GM23338 (cell line): ENCODE results near the gene MAP3K8. TPM values are rescaled to one million over a fixed set of nuclear protein-coding genes. Genes with fewer than 3 reads are reported as not detected.

Source experiments
- EZH2 ChIP-seq: fragments of 200-600 bp; sonication (generic); IDR thresholded peaks from one replicate; pipeline ENCODE4 v1.8.0; 2017; ENCODE audit warnings: antibody characterized with exemption, mild to moderate bottlenecking, low read depth; ENCODE audit not compliant: unreplicated experiment
- NANOG ChIP-seq: IDR thresholded peaks from 2 replicates; pipeline ENCODE4 v1.6.1; 2016; ENCODE audit warnings: antibody characterized with exemption, borderline replicate concordance
- polyA plus RNA-seq: library from polyadenylated mRNA; unstranded; fragments of >200 nt; fragmentation: Nextera tagmentation; extraction: Ambion mirVana; gene quantifications from 2 replicates; pipeline ENCODE4 v1.2.1, GENCODE V29; 2016
- total RNA-seq: library from RNA; depleted of rRNA; stranded (reverse); fragments of >200 nt; shearing (Covaris generic); gene quantifications from 2 replicates; pipeline ENCODE4 v1.2.3, GENCODE V29; 2014
- TF ChIP-seq, protein P1 (sequence below): fragments of 250-450 bp; sonication (Bioruptor Pico); IDR thresholded peaks from 2 replicates; pipeline ENCODE4 v1.5.0; 2020; ENCODE audit warnings: mild to moderate bottlenecking, moderate library complexity
- TF ChIP-seq, protein P2 (sequence below): IDR thresholded peaks from 2 replicates; pipeline ENCODE4 v1.6.1; 2016; ENCODE audit warnings: antibody characterized with exemption
- TF ChIP-seq, protein P3 (sequence below): IDR thresholded peaks from one replicate; pipeline ENCODE4 v1.6.1; 2018; ENCODE audit warnings: antibody characterized with exemption; ENCODE audit not compliant: unreplicated experiment

The MAP3K8 gene
- total and polyA plus RNA-seq, 2 experiments from 2014 or later, result 3.5 to 5.0 TPM

DNA sequence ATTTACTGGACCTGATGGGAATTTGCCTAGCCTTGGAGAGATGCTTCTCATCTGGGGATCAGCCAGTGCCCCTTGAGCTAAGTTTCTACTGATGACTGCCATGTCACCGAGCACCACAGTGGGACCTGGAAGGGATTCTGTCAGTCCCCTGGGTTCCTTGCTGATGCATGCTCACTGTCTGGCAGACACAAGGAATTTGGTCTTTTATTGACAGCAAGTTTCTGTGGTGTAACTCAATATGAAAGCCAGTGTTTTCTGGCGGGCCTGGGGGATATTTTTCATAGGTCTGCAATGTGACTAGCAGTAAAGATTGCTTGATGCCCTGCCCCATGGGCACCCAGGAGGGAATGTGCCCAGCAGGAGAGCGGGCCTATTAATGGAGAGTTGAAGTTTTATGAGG is 30.7 kb downstream of the MAP3K8 start (continued):
- TF ChIP-seq, protein P1, sequence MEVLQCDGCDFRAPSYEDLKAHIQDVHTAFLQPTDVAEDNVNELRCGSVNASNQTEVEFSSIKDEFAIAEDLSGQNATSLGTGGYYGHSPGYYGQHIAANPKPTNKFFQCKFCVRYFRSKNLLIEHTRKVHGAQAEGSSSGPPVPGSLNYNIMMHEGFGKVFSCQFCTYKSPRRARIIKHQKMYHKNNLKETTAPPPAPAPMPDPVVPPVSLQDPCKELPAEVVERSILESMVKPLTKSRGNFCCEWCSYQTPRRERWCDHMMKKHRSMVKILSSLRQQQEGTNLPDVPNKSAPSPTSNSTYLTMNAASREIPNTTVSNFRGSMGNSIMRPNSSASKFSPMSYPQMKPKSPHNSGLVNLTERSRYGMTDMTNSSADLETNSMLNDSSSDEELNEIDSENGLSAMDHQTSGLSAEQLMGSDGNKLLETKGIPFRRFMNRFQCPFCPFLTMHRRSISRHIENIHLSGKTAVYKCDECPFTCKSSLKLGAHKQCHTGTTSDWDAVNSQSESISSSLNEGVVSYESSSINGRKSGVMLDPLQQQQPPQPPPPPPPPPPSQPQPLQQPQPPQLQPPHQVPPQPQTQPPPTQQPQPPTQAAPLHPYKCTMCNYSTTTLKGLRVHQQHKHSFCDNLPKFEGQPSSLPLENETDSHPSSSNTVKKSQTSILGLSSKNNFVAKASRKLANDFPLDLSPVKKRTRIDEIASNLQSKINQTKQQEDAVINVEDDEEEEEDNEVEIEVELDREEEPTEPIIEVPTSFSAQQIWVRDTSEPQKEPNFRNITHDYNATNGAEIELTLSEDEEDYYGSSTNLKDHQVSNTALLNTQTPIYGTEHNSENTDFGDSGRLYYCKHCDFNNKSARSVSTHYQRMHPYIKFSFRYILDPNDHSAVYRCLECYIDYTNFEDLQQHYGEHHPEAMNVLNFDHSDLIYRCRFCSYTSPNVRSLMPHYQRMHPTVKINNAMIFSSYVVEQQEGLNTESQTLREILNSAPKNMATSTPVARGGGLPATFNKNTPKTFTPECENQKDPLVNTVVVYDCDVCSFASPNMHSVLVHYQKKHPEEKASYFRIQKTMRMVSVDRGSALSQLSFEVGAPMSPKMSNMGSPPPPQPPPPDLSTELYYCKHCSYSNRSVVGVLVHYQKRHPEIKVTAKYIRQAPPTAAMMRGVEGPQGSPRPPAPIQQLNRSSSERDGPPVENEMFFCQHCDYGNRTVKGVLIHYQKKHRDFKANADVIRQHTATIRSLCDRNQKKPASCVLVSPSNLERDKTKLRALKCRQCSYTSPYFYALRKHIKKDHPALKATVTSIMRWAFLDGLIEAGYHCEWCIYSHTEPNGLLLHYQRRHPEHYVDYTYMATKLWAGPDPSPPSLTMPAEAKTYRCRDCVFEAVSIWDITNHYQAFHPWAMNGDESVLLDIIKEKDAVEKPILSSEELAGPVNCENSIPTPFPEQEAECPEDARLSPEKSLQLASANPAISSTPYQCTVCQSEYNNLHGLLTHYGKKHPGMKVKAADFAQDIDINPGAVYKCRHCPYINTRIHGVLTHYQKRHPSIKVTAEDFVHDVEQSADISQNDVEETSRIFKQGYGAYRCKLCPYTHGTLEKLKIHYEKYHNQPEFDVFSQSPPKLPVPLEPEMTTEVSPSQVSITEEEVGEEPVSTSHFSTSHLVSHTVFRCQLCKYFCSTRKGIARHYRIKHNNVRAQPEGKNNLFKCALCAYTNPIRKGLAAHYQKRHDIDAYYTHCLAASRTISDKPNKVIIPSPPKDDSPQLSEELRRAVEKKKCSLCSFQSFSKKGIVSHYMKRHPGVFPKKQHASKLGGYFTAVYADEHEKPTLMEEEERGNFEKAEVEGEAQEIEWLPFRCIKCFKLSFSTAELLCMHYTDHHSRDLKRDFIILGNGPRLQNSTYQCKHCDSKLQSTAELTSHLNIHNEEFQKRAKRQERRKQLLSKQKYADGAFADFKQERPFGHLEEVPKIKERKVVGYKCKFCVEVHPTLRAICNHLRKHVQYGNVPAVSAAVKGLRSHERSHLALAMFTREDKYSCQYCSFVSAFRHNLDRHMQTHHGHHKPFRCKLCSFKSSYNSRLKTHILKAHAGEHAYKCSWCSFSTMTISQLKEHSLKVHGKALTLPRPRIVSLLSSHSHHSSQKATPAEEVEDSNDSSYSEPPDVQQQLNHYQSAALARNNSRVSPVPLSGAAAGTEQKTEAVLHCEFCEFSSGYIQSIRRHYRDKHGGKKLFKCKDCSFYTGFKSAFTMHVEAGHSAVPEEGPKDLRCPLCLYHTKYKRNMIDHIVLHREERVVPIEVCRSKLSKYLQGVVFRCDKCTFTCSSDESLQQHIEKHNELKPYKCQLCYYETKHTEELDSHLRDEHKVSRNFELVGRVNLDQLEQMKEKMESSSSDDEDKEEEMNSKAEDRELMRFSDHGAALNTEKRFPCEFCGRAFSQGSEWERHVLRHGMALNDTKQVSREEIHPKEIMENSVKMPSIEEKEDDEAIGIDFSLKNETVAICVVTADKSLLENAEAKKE (CRISPR knock-in tag), result no peak
- TF ChIP-seq, protein P2, sequence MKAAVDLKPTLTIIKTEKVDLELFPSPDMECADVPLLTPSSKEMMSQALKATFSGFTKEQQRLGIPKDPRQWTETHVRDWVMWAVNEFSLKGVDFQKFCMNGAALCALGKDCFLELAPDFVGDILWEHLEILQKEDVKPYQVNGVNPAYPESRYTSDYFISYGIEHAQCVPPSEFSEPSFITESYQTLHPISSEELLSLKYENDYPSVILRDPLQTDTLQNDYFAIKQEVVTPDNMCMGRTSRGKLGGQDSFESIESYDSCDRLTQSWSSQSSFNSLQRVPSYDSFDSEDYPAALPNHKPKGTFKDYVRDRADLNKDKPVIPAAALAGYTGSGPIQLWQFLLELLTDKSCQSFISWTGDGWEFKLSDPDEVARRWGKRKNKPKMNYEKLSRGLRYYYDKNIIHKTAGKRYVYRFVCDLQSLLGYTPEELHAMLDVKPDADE, result no peak
- TF ChIP-seq, protein P3, sequence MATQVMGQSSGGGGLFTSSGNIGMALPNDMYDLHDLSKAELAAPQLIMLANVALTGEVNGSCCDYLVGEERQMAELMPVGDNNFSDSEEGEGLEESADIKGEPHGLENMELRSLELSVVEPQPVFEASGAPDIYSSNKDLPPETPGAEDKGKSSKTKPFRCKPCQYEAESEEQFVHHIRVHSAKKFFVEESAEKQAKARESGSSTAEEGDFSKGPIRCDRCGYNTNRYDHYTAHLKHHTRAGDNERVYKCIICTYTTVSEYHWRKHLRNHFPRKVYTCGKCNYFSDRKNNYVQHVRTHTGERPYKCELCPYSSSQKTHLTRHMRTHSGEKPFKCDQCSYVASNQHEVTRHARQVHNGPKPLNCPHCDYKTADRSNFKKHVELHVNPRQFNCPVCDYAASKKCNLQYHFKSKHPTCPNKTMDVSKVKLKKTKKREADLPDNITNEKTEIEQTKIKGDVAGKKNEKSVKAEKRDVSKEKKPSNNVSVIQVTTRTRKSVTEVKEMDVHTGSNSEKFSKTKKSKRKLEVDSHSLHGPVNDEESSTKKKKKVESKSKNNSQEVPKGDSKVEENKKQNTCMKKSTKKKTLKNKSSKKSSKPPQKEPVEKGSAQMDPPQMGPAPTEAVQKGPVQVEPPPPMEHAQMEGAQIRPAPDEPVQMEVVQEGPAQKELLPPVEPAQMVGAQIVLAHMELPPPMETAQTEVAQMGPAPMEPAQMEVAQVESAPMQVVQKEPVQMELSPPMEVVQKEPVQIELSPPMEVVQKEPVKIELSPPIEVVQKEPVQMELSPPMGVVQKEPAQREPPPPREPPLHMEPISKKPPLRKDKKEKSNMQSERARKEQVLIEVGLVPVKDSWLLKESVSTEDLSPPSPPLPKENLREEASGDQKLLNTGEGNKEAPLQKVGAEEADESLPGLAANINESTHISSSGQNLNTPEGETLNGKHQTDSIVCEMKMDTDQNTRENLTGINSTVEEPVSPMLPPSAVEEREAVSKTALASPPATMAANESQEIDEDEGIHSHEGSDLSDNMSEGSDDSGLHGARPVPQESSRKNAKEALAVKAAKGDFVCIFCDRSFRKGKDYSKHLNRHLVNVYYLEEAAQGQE, result no peak
- TF ChIP-seq EZH2, result no peak
- TF ChIP-seq NANOG, result no peak
